Body of pancreas (tissue), 4 donors: ENCODE measurements around the gene MED15. TPM values are rescaled to one million over a fixed set of nuclear protein-coding genes. Genes with fewer than 3 reads are reported as not detected.

Experiments used
- ATAC-seq: fragments of 150-250 bp; one replicate; pipeline ENCODE4 v1.9.1; 2016
- DNase-seq, 4 donors: peaks; one replicate each; pipeline ENCODE4 v3.0.0-alpha.2; 2019
- H3K27ac ChIP-seq, 4 donors: fragments of 200-600 bp; sonication (generic); 1 replicate in 3 of 4; 2 replicates in 1 of 4; pipeline versions ENCODE4 v1.5.1 to v1.6.1; 2016 to 2019; ENCODE audit warnings: mild to moderate bottlenecking in 1 of 4, mixed read lengths in 1 of 4, moderate library complexity in 1 of 4
- H3K27me3 ChIP-seq, 2 donors: fragments of 200-600 bp; sonication (generic); one replicate each; pipeline ENCODE4 v1.6.0; 2016; ENCODE audit warnings: mild to moderate bottlenecking in 1 of 2
- H3K36me3 ChIP-seq, 2 donors: fragments of 200-600 bp; sonication (generic); replicated peaks in 1 of 2; 2 replicates each; pipeline ENCODE4 v1.5.1; 2016; ENCODE audit warnings: low read depth in 2 of 2; ENCODE audit not compliant: insufficient read depth in 1 of 2
- H3K4me1 ChIP-seq: fragments of 200-600 bp; sonication (generic); one replicate; pipeline ENCODE4 v1.6.0; 2016
- H3K4me3 ChIP-seq, 2 donors: fragments of 200-600 bp; sonication (generic); 1 replicate in 1 of 2; 2 replicates in 1 of 2; pipeline ENCODE4 v1.5.1; 2016 to 2019
- H3K9me3 ChIP-seq, 3 donors: fragments of 200-600 bp; sonication (generic); 1 replicate in 2 of 3; 2 replicates in 1 of 3; pipeline ENCODE4 v1.5.1; 2016
- POLR2A ChIP-seq, 3 donors: fragments of 450-650 bp; IDR thresholded peaks; one replicate each; pipeline ENCODE4 v1.6.1; 2016; ENCODE audit warnings: antibody characterized with exemption in 3 of 3, mild to moderate bottlenecking in 2 of 3
- WGBS, 2 donors: methylation state at CpG; one replicate each; pipeline ENCODE4 v1.1.5; 2017; 5-methylcytosine and 5-hydroxymethylcytosine counted together
- intact Hi-C: fragments of 100-400 bp; cut with DNase I; formaldehyde crosslinking; loops from one replicate; pipeline ENCODE4 v1.15.1; 2023
- total RNA-seq, 2 donors: library from RNA; depleted of rRNA; stranded (reverse); fragments of >200 nt; gene quantifications; one replicate each; pipeline ENCODE4 v1.1.0, GENCODE V29; 2016
- TF ChIP-seq, protein P1 (sequence below), 7 experiments: fragments of 450-650 bp in 4 of 7; fragments of 200-600 bp in 3 of 7; sonication (generic) in 3 of 7; IDR thresholded peaks; one replicate each; pipeline ENCODE4 v1.5.1; 2016 to 2019; ENCODE audit warnings: antibody characterized with exemption in 7 of 7

MED15 gene
- total RNA-seq, 2 donors from 2014 or later = 31.6 to 36.9 TPM

DNA sequence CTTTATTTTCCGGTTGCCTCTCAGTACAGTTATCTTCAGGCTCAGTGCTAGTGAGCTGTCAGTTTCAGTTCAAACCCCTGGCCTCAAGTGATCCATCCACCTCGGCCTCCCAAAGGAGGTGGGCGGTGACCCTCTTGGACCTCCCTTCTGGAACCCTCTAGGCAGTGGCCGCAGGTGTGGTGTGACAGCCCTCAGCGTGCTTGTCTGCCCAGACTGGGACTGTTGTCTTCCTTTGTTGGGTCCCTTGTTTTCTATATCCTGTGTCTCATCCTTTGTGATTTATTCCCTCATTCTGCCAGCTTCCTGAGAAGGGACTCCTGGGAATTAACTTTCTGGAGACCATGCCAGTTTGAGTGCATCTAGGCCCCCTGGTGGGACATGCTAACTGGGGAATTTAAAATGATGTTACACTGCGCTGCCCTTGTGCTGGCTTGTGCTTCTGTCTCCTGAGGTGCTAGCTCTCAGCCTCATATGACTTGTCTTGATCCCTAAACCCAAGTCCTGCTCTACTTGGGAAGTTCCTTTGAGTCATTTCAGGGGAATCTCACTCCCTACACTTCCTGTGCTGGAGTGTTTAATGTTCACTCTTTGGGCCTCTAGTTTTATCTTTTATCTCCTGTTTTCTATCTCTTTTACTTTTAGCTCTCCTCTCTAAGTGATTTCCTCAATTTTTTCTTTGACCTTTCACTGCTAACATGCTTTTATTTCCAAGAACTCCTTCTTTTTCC, 19.4 kb downstream of the MED15 start:
- Histone ChIP-seq H3K36me3 (peaks cover 0 to 2% of the 10 kb centered on the region in 2 donors), H3K27ac (no peak overlapping the region), H3K27me3 (no peaks in the 10 kb centered on the region), H3K4me1 (peaks cover 27% of the 10 kb centered on the region), H3K4me3 (no peak overlapping the region), H3K9me3 (no peaks in the 10 kb centered on the region)
- ATAC-seq (no peak), DNase-seq (no peak)
- intact Hi-C loops = no loop called here
- 84 to 85% methylated on average over 6 of the region's 6 CpGs for WGBS, 2 donors
- TF ChIP-seq, protein P1, sequence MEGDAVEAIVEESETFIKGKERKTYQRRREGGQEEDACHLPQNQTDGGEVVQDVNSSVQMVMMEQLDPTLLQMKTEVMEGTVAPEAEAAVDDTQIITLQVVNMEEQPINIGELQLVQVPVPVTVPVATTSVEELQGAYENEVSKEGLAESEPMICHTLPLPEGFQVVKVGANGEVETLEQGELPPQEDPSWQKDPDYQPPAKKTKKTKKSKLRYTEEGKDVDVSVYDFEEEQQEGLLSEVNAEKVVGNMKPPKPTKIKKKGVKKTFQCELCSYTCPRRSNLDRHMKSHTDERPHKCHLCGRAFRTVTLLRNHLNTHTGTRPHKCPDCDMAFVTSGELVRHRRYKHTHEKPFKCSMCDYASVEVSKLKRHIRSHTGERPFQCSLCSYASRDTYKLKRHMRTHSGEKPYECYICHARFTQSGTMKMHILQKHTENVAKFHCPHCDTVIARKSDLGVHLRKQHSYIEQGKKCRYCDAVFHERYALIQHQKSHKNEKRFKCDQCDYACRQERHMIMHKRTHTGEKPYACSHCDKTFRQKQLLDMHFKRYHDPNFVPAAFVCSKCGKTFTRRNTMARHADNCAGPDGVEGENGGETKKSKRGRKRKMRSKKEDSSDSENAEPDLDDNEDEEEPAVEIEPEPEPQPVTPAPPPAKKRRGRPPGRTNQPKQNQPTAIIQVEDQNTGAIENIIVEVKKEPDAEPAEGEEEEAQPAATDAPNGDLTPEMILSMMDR (IDR thresholded peaks at IDR 0.05) = no peak
- no peak for TF ChIP-seq POLR2A (IDR thresholded peaks at IDR 0.05)

DNA sequence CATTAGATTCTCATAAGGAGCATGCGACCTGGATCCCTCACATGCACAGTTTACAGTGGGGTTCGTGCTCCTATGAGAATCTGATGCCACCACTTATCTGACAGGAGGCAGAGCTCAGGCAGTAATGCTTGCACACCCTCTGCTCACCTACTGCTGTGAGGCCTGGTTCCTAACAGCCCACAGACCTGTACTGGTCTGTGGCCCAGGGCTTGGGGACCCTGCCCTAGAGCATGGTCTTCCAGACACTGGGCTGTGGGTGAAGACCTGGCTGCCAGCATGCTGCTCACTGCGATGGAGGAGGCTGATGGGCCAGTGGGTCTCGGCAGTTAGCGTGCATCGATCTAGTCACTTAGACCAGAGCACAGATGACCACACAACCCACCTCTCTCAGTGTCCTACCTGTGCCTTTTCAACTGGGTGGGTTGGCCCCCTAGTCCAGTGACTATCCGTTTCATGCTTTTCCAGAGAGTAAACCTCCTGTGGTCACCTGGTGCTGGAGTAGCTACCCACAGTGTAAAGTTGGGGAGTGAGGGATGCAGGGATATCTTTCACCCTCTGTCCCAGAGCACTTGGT, 21.1 kb downstream of the MED15 start:
- no peaks in the 10 kb centered on the region for H3K27me3 ChIP-seq
- TF ChIP-seq POLR2A (IDR thresholded peaks at IDR 0.05) = no peak
- TF ChIP-seq, protein P1 (IDR thresholded peaks at IDR 0.05) = no peak
- no peak for ATAC-seq
- peaks cover 30% of the 10 kb centered on the region for H3K4me1 ChIP-seq
- H3K4me3 ChIP-seq = no peak overlapping the region
- intact Hi-C loops = no loop called here
- H3K36me3 ChIP-seq = peaks cover 0 to 2% of the 10 kb centered on the region in 2 donors
- H3K27ac ChIP-seq = no peak overlapping the region
- H3K9me3 ChIP-seq = no peaks in the 10 kb centered on the region
- WGBS, 2 donors = 99 to 100% methylated on average over 6 to 7 of the region's 7 CpGs
- DNase-seq = no peak

DNA sequence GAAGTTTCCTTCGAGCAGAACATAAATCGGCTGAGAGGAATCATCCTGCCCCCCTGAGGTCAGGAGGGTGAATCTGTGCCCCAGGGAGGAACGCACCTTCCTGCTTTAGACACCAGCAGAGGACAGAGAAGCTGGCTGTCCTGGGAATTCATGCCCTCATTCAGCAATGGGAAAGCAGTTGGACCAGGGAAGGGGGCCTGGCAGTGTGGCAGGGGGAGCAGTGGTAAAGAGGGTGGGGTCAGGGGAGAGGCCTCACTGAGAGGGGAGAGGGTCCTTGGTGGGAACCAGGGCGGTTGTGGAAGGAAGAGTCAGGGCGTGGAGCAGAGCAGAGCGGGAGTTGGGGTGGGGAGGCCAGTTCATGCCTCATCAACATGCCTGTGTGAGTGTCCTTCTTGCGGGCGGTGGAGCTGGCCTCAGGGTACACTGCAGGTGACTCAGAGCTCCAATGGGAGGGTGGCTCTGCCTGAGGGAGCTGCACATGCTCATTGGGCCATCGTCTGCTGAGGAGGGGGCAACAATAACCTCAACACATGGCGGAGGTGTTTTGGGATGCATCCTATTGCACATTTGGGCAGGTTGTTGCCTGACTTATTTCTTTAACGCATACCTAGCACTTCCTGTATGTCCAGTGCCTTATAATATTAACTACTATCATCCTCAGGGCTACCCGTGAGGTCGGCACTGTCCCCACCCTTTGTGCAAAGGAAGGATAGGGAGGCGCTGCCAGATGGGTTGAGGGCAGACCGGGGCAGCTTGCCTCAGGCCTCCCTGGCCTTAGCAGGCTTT, 23.2 kb downstream of the MED15 start:
- Histone ChIP-seq H3K36me3 (peaks cover 0 to 2% of the 10 kb centered on the region in 2 donors), H3K9me3 (no peaks in the 10 kb centered on the region), H3K4me3 (no peak overlapping the region), H3K27ac (peak overlapping the region in 3 of 4 donors; percentile 28 to 63 (median 55)), H3K27me3 (no peaks in the 10 kb centered on the region), H3K4me1 (peaks cover 23% of the 10 kb centered on the region)
- DNase-seq (no peak), ATAC-seq (no peak)
- WGBS, 2 donors = 84 to 87% methylated on average over 11 to 15 of the region's 15 CpGs
- TF ChIP-seq, protein P1 (IDR thresholded peaks at IDR 0.05) = no peak
- no peak for TF ChIP-seq POLR2A (IDR thresholded peaks at IDR 0.05)
- intact Hi-C loops = no loop called here

DNA sequence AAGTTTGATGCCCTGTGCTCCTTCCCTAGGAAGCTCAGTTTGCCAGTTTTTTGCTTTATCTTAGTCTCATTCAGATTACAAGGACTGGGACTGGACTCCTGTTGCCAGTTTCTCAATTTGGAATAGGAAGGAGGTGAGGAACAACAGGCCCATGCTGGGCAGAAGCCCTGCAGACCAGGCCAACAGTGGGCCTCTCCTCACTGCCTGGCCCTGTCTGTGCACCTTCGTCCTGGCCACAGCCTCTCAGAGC, 23.7 kb downstream of the MED15 start:
- Histone ChIP-seq H3K27me3 (no peaks in the 10 kb centered on the region), H3K27ac (peak overlapping the region; percentile 7 to 63 (median 42)), H3K36me3 (peaks cover 0 to 2% of the 10 kb centered on the region in 2 donors), H3K4me1 (peaks cover 23% of the 10 kb centered on the region), H3K9me3 (no peaks in the 10 kb centered on the region), H3K4me3 (no peak overlapping the region)
- ATAC-seq (no peak), DNase-seq (no peak)
- no peak for TF ChIP-seq POLR2A (IDR thresholded peaks at IDR 0.05)
- TF ChIP-seq, protein P1 (IDR thresholded peaks at IDR 0.05) = no peak
- intact Hi-C loops = no loop called here
- WGBS, 2 donors = 44% methylated on average over 1 of the region's 1 CpG; no CpG with 5 or more reads in 1 of the 2 donors
